IMR-90 (cell line): ENCODE data around the gene SPATA3. TPM values are rescaled to one million over a fixed set of nuclear protein-coding genes. Genes with fewer than 3 reads are reported as not detected.

Experiments
- ATAC-seq: fragments of 200-7000 bp; cut with Tn5 transposase; 2 replicates; pipeline ENCODE4 v1.9.1; 2020; ENCODE audit warnings: low read depth, mild to moderate bottlenecking, moderate library complexity
- BruUV-seq: library from RNA; stranded (reverse); fragments of 400-500 nt; replicated peaks from 2 replicates; lab custom pipeline; 2021; lab: Mats Ljungman, UMichigan
- CTCF ChIA-PET: fragments of 300-600 bp; formaldehyde crosslinking; extraction: SDS; loops from one replicate; lab custom pipeline; 2021; ENCODE audit warnings: antibody characterized with exemption; lab: Yijun Ruan, JAX
- POLR2A ChIA-PET: fragments of 300-600 bp; sonication (Branson Sonifier 250); formaldehyde crosslinking; loops from one replicate; lab custom pipeline; 2022; ENCODE audit warnings: antibody characterized with exemption; ENCODE audit not compliant: unreplicated experiment; lab: Charles Lee
- DNase-seq: peaks from one replicate; pipeline ENCODE4 v3.0.0; 2013
- H2AFZ ChIP-seq: replicated peaks from 2 replicates; pipeline ENCODE3; 2013; ENCODE audit warnings: low read length, mild to moderate bottlenecking; ENCODE audit not compliant: poor library complexity
- H2AK5ac ChIP-seq: 2 replicates; pipeline ENCODE4 v1.6.1; 2013; ENCODE audit warnings: low read depth, low read length, inconsistent platforms
- H2AK9ac ChIP-seq: replicated peaks from 2 replicates; pipeline ENCODE3; 2013; ENCODE audit warnings: mild to moderate bottlenecking, low read depth, low read length, moderate library complexity; ENCODE audit not compliant: poor library complexity
- H2BK120ac ChIP-seq: 2 replicates; pipeline ENCODE4 v1.6.1; 2013; ENCODE audit warnings: low read depth, low read length, inconsistent platforms
- H2BK15ac ChIP-seq: 3 replicates; pipeline ENCODE4 v1.6.1; 2013; ENCODE audit warnings: low read depth, low read length, inconsistent platforms
- H2BK20ac ChIP-seq: 2 replicates; pipeline ENCODE4 v1.6.1; 2013; ENCODE audit warnings: low read depth, mild to moderate bottlenecking, inconsistent platforms, low read length, moderate library complexity
- H2BK5ac ChIP-seq: 2 replicates; pipeline ENCODE4 v1.6.1; 2013; ENCODE audit warnings: mild to moderate bottlenecking, low read depth, low read length, inconsistent platforms; ENCODE audit not compliant: poor library complexity, severe bottlenecking
- H3K14ac ChIP-seq: replicated peaks from 2 replicates; pipeline ENCODE4 v1.6.1; 2013; ENCODE audit warnings: low read depth, low read length, inconsistent platforms
- H3K18ac ChIP-seq: 2 replicates; pipeline ENCODE4 v1.6.1; 2013; ENCODE audit warnings: low read depth, low read length, control low read depth
- H3K23ac ChIP-seq: 2 replicates; pipeline ENCODE4 v1.6.1; 2013; ENCODE audit warnings: low read depth, low read length, inconsistent platforms
- H3K27ac ChIP-seq: 2 replicates; pipeline ENCODE4 v1.5.1; 2013; ENCODE audit warnings: mild to moderate bottlenecking, control low read depth, low read length; ENCODE audit not compliant: insufficient read depth
- H3K27me3 ChIP-seq: 2 replicates; pipeline ENCODE4 v1.6.1; 2013; ENCODE audit warnings: low read length; ENCODE audit not compliant: control insufficient read depth, insufficient read depth
- H3K36me3 ChIP-seq: 2 replicates; pipeline ENCODE4 v1.6.1; 2013; ENCODE audit warnings: low read length, mixed read lengths; ENCODE audit not compliant: control insufficient read depth, insufficient read depth
- H3K4ac ChIP-seq: 2 replicates; pipeline ENCODE4 v1.6.1; 2013; ENCODE audit warnings: low read depth, low read length, inconsistent platforms
- H3K4me1 ChIP-seq: 2 replicates; pipeline ENCODE4 v1.6.1; 2013; ENCODE audit warnings: low read length, mixed read lengths; ENCODE audit not compliant: control insufficient read depth, insufficient read depth
- H3K4me2 ChIP-seq: 2 replicates; pipeline ENCODE4 v1.6.1; 2013; ENCODE audit warnings: low read depth, mild to moderate bottlenecking, control low read depth, low read length, moderate library complexity
- H3K4me3 ChIP-seq: 2 replicates; pipeline ENCODE4 v1.5.1; 2013; ENCODE audit warnings: low read depth, mild to moderate bottlenecking, control low read depth, low read length, moderate library complexity; ENCODE audit not compliant: insufficient read depth
- H3K56ac ChIP-seq: 2 replicates; pipeline ENCODE4 v1.6.1; 2013; ENCODE audit warnings: low read length, inconsistent platforms; ENCODE audit not compliant: insufficient read depth; ENCODE audit errors: extremely low read depth
- H3K79me1 ChIP-seq, 2 experiments: 2 replicates each; pipeline ENCODE4 v1.6.1; 2013; ENCODE audit warnings: low read length in 2 of 2, inconsistent platforms in 1 of 2, low read depth in 1 of 2
- H3K9ac ChIP-seq: 2 replicates; pipeline ENCODE4 v1.6.1; 2013; ENCODE audit warnings: low read depth, low read length, control low read depth
- H3K9me1 ChIP-seq: 2 replicates; pipeline ENCODE4 v1.6.1; 2013; ENCODE audit warnings: low read length, inconsistent platforms; ENCODE audit not compliant: insufficient read depth
- H3K9me3 ChIP-seq: 2 replicates; pipeline ENCODE4 v1.6.1; 2013; ENCODE audit warnings: low read length; ENCODE audit not compliant: control insufficient read depth, insufficient read depth
- H4K20me1 ChIP-seq: 2 replicates; pipeline ENCODE4 v1.6.1; 2013; ENCODE audit warnings: low read length, inconsistent platforms; ENCODE audit not compliant: insufficient read depth
- H4K5ac ChIP-seq: 2 replicates; pipeline ENCODE4 v1.6.1; 2013; ENCODE audit warnings: mild to moderate bottlenecking, low read depth, low read length, control low read depth
- H4K8ac ChIP-seq, 2 experiments: 2 replicates each; pipeline ENCODE4 v1.6.1; 2013; ENCODE audit warnings: low read depth in 2 of 2, low read length in 2 of 2, control low read depth in 1 of 2, inconsistent platforms in 1 of 2
- H4K91ac ChIP-seq: 2 replicates; pipeline ENCODE4 v1.6.1; 2013; ENCODE audit warnings: low read depth, low read length, inconsistent platforms; ENCODE audit not compliant: insufficient read depth
- BHLHE40 ChIP-seq: fragments of 150-350 bp; IDR thresholded peaks from 2 replicates; pipeline ENCODE4 v1.6.1; 2016; ENCODE audit warnings: mild to moderate bottlenecking, low read depth, low read length
- CEBPB ChIP-seq: IDR thresholded peaks from 2 replicates; pipeline ENCODE4 v1.6.1; 2012; ENCODE audit warnings: low read depth, low read length, improper control_type of control experiment
- CHD1 ChIP-seq: IDR thresholded peaks from 2 replicates; pipeline ENCODE4 v1.6.1; 2012; ENCODE audit warnings: low read depth, low read length, improper control_type of control experiment
- CTCF ChIP-seq: conservative IDR thresholded peaks from 2 replicates; pipeline ENCODE4 v1.5.1; 2012; ENCODE audit warnings: mild to moderate bottlenecking, low read depth, low read length, improper control_type of control experiment
- ELK1 ChIP-seq: fragments of 150-350 bp; IDR thresholded peaks from 2 replicates; pipeline ENCODE4 v1.6.1; 2016; ENCODE audit warnings: low read depth, mild to moderate bottlenecking, low read length, moderate library complexity, borderline replicate concordance
- FOS ChIP-seq: fragments of 150-350 bp; IDR thresholded peaks from 2 replicates; pipeline ENCODE4 v1.6.1; 2016; ENCODE audit warnings: low read depth, low read length
- MAFK ChIP-seq: IDR thresholded peaks from 2 replicates; pipeline ENCODE4 v1.6.1; 2012; ENCODE audit warnings: low read depth, low read length, improper control_type of control experiment
- MAZ ChIP-seq: IDR thresholded peaks from 2 replicates; pipeline ENCODE4 v1.6.1; 2012; ENCODE audit warnings: low read depth, mild to moderate bottlenecking, low read length, improper control_type of control experiment, moderate library complexity, borderline replicate concordance
- MXI1 ChIP-seq: IDR thresholded peaks from 2 replicates; pipeline ENCODE4 v1.6.1; 2012; ENCODE audit warnings: low read depth, mild to moderate bottlenecking, low read length, moderate library complexity, borderline replicate concordance
- NFE2L2 ChIP-seq: fragments of 150-350 bp; IDR thresholded peaks from 2 replicates; pipeline ENCODE4 v1.6.1; 2016; ENCODE audit warnings: low read depth, mild to moderate bottlenecking, low read length
- POLR2A ChIP-seq: IDR thresholded peaks from 2 replicates; pipeline ENCODE4 v1.6.1; 2012; ENCODE audit warnings: mild to moderate bottlenecking, low read depth, low read length
- RAD21 ChIP-seq: IDR thresholded peaks from 2 replicates; pipeline ENCODE4 v1.6.1; 2012; ENCODE audit warnings: low read length, improper control_type of control experiment
- RCOR1 ChIP-seq: IDR thresholded peaks from 2 replicates; pipeline ENCODE4 v1.6.1; 2012; ENCODE audit warnings: mild to moderate bottlenecking, low read length, improper control_type of control experiment; ENCODE audit not compliant: insufficient replicate concordance
- RFX5 ChIP-seq: IDR thresholded peaks from 2 replicates; pipeline ENCODE4 v1.8.0; 2012; ENCODE audit warnings: low read depth, mild to moderate bottlenecking, low read length, moderate library complexity
- SMC3 ChIP-seq: fragments of 150-350 bp; IDR thresholded peaks from 2 replicates; pipeline ENCODE4 v1.6.1; 2016; ENCODE audit warnings: low read depth, mild to moderate bottlenecking, antibody characterized with exemption, low read length, moderate library complexity
- USF2 ChIP-seq: fragments of 150-350 bp; IDR thresholded peaks from 2 replicates; pipeline ENCODE4 v1.6.1; 2017; ENCODE audit warnings: mild to moderate bottlenecking, antibody characterized with exemption, low read length, low read depth
- WGBS, 2 experiments: methylation state at CpG; one replicate each; pipeline versions ENCODE4 v1.1.5 to v1.1.7; 2013; ENCODE audit warnings: missing lambda C conversion rate in 2 of 2; ENCODE audit not compliant: insufficient read length in 1 of 2; ENCODE audit errors: extremely low coverage in 2 of 2; 5-methylcytosine and 5-hydroxymethylcytosine counted together
- dilution Hi-C: fragments of 300-500 bp; cut with HindIII; formaldehyde crosslinking; loops from one replicate; pipeline ENCODE4 v1.14.3; 2018; ENCODE audit warnings: low sequenced_read_pairs; ENCODE audit not compliant: unreplicated experiment
- in situ Hi-C: fragments of 300-500 bp; cut with MboI; formaldehyde crosslinking; loops from 3 replicates; pipeline ENCODE4 v1.14.3; 2019; ENCODE audit warnings: low sequenced_read_pairs, inconsistent platforms, mixed read lengths
- intact Hi-C: fragments of 100-400 bp; cut with micrococcal nuclease; formaldehyde crosslinking; loops from 2 replicates; pipeline ENCODE4 v1.10.0; 2022
- polyA plus RNA-seq, 3 experiments: library from polyadenylated mRNA; depleted of rRNA; stranded (reverse); fragments of >200 nt; gene quantifications; 2 replicates each; pipeline ENCODE4 v1.2.3, GENCODE V29; 2012; ENCODE audit warnings: low replicate concordance in 1 of 3
- total RNA-seq: library from RNA; depleted of rRNA; stranded (reverse); fragments of >200 nt; gene quantifications from 2 replicates; pipeline ENCODE4 v1.2.3, GENCODE V29; 2012

SPATA3 gene
- total and polyA plus RNA-seq, 2 of the 4 experiments (the other 2 are of a cell fraction) = not detected

GRCh38 chr2:231015478-231015877 is 19.6 kb downstream of the SPATA3 start:
- Histone ChIP-seq H4K5ac (no peak overlapping the region), H3K4me1 (no peaks in the 10 kb centered on the region), H3K27me3 (peaks cover 49% of the 10 kb centered on the region), H3K36me3 (no peaks in the 10 kb centered on the region), H4K20me1 (no peaks in the 10 kb centered on the region), H3K4ac (no peak overlapping the region), H4K8ac (no peak overlapping the region), H4K91ac (no peak overlapping the region), H3K4me3 (no peak overlapping the region), H2BK20ac (no peak overlapping the region), H3K9me3 (no peaks in the 10 kb centered on the region), H3K56ac (no peak overlapping the region), H3K27ac (no peak overlapping the region), H3K9me1 (no peaks in the 10 kb centered on the region), H2AK5ac (no peak overlapping the region), H3K14ac (no peak overlapping the region), H3K4me2 (no peak overlapping the region), H2BK120ac (no peak overlapping the region), H2AK9ac (no peak overlapping the region), H2BK15ac (no peak overlapping the region), H3K9ac (no peak overlapping the region), H3K18ac (no peak overlapping the region), H2BK5ac (no peak overlapping the region), H3K23ac (no peak overlapping the region), H2AFZ (no peak overlapping the region), H3K79me1 (no peaks in the 10 kb centered on the region)
- WGBS, 2 experiments = no CpG with 5 or more reads among the region's 7 CpGs
- CTCF ChIA-PET = no interaction called here
- DNase-seq = no peak
- no peak for ATAC-seq
- in situ Hi-C loops = no loop called here
- intact Hi-C loops = loop anchor here (10.0 kb wide), 1 partner anchor 61 kb away; no protein-coding TSS in a partner anchor
- dilution Hi-C loops = no loop called here
- BruUV-seq = no TSS peak
- TF ChIP-seq RCOR1 (no peak), RAD21 (no peak), MAFK (no peak), MXI1 (no peak), NFE2L2 (no peak), FOS (no peak), CHD1 (no peak), CEBPB (no peak), MAZ (no peak), RFX5 (no peak), USF2 (no peak), SMC3 (no peak), ELK1 (no peak), BHLHE40 (no peak), CTCF (no peak), POLR2A (no peak)
- POLR2A ChIA-PET = no interaction called here
